ENCODE results near the gene FGF12.

The FGF12 gene

DNA sequence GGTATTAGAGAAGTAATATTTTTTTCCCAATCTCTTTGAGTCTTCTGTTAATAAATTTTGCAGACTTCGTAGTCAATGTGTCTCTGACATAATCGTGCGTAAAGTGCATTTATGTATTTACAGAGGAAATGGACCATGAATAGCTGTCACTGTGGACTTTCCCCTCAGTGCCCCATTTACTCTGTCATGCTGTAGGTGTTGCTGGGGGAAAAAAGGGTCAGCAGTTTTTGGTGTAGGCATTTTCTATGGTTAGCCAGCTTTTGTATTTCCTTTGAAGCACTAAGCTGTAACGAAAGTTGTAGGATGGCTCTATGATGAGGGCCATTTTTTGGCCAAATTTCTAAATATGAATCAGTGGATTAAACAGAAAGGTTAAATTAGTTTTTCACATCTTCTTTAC lies 598.4 kb downstream of the FGF12 start:
- H3K27ac ChIP-seq (ENCODE audit: low read length), result no peak overlapping the region
- no peaks in the 10 kb centered on the region for H3K27me3 ChIP-seq (ENCODE audit: low read depth, low read length)
- no peaks in the 10 kb centered on the region for H3K9me3 ChIP-seq (ENCODE audit: control insufficient read depth in 1 of 2, low read length in 2 of 2)
- H3K36me3 ChIP-seq (ENCODE audit: control insufficient read depth in 1 of 2, insufficient read depth in 2 of 2, low read length in 2 of 2), result no peaks in the 10 kb centered on the region
- H3K4me1 ChIP-seq (ENCODE audit: control insufficient read depth in 1 of 2, insufficient read depth in 2 of 2, low read length in 2 of 2), result no peaks in the 10 kb centered on the region
- H3K4me3 ChIP-seq (ENCODE audit: low read depth in 1 of 2, low read length in 2 of 2), result no peak overlapping the region

DNA sequence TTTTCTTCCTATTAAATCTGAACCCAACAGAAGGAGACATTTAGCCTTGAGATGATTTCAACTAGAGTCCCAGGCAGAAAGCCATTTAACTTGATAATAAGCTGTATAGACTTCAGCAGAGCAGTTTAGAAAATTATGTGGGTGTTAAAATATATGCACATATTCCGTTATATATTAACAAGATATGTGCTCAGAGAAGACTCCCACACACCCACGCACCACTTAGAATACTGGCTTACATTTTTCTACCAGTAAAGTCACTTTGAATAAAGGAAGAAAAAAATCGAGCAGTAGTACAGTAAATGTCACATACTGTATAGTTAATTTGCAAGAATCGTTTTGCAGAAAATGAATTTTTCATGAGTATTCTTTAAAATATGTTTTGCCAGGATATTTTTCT lies 599.3 kb downstream of the FGF12 start:
- no peaks in the 10 kb centered on the region for H3K27me3 ChIP-seq (ENCODE audit: low read depth, low read length)
- no peaks in the 10 kb centered on the region for H3K36me3 ChIP-seq (ENCODE audit: control insufficient read depth in 1 of 2, insufficient read depth in 2 of 2, low read length in 2 of 2)
- no peaks in the 10 kb centered on the region for H3K4me1 ChIP-seq (ENCODE audit: control insufficient read depth in 1 of 2, insufficient read depth in 2 of 2, low read length in 2 of 2)
- H3K27ac ChIP-seq (ENCODE audit: low read length), result no peak overlapping the region
- no peaks in the 10 kb centered on the region for H3K9me3 ChIP-seq (ENCODE audit: control insufficient read depth in 1 of 2, low read length in 2 of 2)
- no peak overlapping the region for H3K4me3 ChIP-seq (ENCODE audit: low read depth in 1 of 2, low read length in 2 of 2)

DNA sequence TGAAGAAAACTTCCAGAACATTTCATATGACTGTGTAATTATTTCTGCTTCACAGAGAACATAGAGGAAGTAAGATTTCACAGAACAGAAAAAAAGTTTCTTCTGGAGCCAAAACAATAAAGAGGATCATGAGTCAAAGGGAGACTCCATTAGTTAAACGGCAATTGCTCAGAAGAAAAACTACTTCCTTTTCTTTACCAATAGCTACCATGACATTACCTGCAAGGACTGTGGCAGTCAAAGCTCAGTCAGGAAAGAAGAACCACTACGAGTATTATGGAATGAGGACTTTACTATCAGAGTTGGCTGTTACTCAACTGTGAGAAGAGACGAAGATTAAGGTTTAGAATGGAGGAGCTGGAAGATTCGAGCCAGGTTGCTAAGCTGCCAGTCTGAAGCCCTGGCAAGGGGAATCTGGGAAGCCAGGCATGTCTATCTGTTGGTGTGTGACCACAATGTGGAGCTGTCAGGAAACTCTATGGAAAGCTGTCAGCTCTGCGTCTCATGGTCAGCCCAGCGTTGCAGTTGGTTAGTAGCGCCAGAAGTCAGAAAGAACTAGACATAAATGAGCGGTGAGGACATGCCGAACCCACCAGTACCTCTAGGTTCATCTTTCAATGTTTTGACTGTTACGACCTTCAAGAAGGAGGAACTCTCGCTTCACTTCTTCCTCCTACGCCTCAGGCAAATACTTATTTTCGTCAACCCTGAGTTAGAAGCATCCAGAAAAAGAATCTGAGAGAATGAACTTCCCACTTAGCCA lies 604.3 kb downstream of the FGF12 start:
- Histone ChIP-seq H3K36me3 (ENCODE audit: control insufficient read depth in 1 of 2, insufficient read depth in 2 of 2, low read length in 2 of 2) (no peaks in the 10 kb centered on the region), H3K4me3 (ENCODE audit: low read depth in 1 of 2, low read length in 2 of 2) (no peak overlapping the region), H3K27me3 (ENCODE audit: low read depth, low read length) (no peaks in the 10 kb centered on the region), H3K27ac (ENCODE audit: low read length) (no peak overlapping the region), H3K9me3 (ENCODE audit: control insufficient read depth in 1 of 2, low read length in 2 of 2) (no peaks in the 10 kb centered on the region), H3K4me1 (ENCODE audit: control insufficient read depth in 1 of 2, insufficient read depth in 2 of 2, low read length in 2 of 2) (no peaks in the 10 kb centered on the region)

DNA sequence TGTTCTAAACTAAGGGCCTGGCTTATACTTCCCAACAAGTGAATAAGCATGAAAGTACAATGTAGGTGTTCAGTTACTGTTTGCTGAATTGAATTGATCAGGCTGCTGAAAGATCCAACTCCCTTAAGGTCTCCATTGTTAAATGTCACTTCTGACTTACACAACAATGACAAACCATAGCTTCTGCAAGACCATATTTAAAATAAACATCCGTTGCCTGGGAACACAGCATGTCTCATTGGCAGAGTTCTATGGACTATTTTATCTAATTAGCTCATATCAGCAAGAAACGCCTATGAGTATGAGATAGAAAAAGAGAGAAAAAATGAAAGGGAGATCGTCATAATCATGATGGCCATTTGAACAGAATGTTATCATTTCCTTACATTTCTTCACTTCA lies 605.4 kb downstream of the FGF12 start:
- no peaks in the 10 kb centered on the region for H3K9me3 ChIP-seq (ENCODE audit: control insufficient read depth in 1 of 2, low read length in 2 of 2)
- H3K4me3 ChIP-seq (ENCODE audit: low read depth in 1 of 2, low read length in 2 of 2), result no peak overlapping the region
- no peak overlapping the region for H3K27ac ChIP-seq (ENCODE audit: low read length)
- no peaks in the 10 kb centered on the region for H3K36me3 ChIP-seq (ENCODE audit: control insufficient read depth in 1 of 2, insufficient read depth in 2 of 2, low read length in 2 of 2)
- H3K4me1 ChIP-seq (ENCODE audit: control insufficient read depth in 1 of 2, insufficient read depth in 2 of 2, low read length in 2 of 2), result no peaks in the 10 kb centered on the region
- no peaks in the 10 kb centered on the region for H3K27me3 ChIP-seq (ENCODE audit: low read depth, low read length)

DNA sequence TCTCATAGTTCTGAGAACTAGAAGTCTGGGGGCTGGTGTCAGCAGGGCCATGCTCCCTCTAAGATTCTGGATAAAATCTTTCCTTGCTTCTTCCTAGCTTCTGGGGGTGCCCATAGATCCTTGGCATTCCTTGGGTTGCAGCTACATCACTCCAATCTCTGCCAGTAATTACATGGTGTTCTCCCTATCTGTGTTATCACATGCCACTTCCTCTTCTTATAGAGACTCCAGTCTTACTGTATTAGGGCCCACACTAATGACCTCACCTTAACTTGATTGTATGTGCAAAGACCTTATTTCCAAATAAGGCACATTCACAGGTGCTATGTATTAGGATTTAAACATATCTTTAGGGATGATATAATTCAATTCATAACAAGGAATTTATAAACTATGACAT lies 618.5 kb downstream of the FGF12 start:
- H3K9me3 ChIP-seq (ENCODE audit: control insufficient read depth in 1 of 2, low read length in 2 of 2), result peaks cover 0 to 5% of the 10 kb centered on the region in 2 donors
- H3K4me1 ChIP-seq (ENCODE audit: control insufficient read depth in 1 of 2, insufficient read depth in 2 of 2, low read length in 2 of 2), result no peaks in the 10 kb centered on the region
- H3K27ac ChIP-seq (ENCODE audit: low read length), result no peak overlapping the region
- H3K4me3 ChIP-seq (ENCODE audit: low read depth in 1 of 2, low read length in 2 of 2), result no peak overlapping the region
- no peaks in the 10 kb centered on the region for H3K27me3 ChIP-seq (ENCODE audit: low read depth, low read length)
- no peaks in the 10 kb centered on the region for H3K36me3 ChIP-seq (ENCODE audit: control insufficient read depth in 1 of 2, insufficient read depth in 2 of 2, low read length in 2 of 2)

DNA sequence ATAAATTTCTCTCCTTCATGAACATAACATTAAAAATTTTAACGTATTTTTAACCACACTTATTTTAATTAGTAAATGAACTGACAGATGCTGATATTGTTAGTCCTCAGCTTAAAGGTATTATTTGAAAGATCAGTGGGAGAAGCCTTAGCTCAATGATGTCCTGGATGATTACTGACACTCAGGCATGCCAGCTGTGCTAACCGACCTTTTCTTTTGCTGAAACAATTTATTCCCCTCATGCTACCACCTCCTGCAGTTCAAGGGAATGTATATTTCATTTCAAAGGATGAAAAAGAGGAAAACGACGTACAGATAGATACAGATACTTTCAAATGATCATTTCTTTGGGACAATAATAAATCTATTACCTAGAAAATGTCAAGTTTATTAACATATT lies 620.8 kb downstream of the FGF12 start:
- Histone ChIP-seq H3K27ac (ENCODE audit: low read length) (no peak overlapping the region), H3K27me3 (ENCODE audit: low read depth, low read length) (no peaks in the 10 kb centered on the region), H3K9me3 (ENCODE audit: control insufficient read depth in 1 of 2, low read length in 2 of 2) (no peaks in the 10 kb centered on the region), H3K36me3 (ENCODE audit: control insufficient read depth in 1 of 2, insufficient read depth in 2 of 2, low read length in 2 of 2) (no peaks in the 10 kb centered on the region), H3K4me1 (ENCODE audit: control insufficient read depth in 1 of 2, insufficient read depth in 2 of 2, low read length in 2 of 2) (no peaks in the 10 kb centered on the region), H3K4me3 (ENCODE audit: low read depth in 1 of 2, low read length in 2 of 2) (no peak overlapping the region)

DNA sequence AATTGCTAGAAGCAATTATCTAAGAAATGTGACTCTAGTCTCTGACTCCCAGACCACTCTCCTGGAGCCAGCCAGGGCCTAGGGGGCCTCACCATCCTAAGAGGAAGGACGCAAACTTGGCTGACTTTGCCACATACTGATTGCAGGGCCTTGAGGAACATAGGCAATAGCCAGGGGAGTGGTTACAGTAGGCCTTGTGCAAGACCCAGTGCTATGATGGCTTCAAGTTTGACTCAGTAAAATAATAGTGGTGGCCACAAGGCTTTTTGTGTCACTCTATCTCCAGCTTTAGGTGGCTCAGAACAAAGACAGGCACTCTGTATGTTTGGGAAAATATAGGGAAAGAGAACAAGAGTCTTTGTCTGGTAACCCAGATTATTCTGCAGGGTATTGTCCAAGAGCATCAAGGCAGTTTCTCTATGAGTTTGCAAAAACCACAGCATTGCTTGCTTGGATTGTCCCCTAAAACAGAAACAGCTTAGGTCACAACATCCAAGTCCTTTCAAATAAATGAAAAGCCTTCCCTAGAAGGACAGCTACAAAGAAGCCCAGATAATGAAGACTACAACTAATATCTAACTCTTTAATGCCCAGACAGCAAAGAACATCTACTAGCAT lies 634.8 kb downstream of the FGF12 start:
- Histone ChIP-seq H3K4me3 (ENCODE audit: low read depth in 1 of 2, low read length in 2 of 2) (no peak overlapping the region), H3K9me3 (ENCODE audit: control insufficient read depth in 1 of 2, low read length in 2 of 2) (no peaks in the 10 kb centered on the region), H3K27me3 (ENCODE audit: low read depth, low read length) (no peaks in the 10 kb centered on the region), H3K4me1 (ENCODE audit: control insufficient read depth in 1 of 2, insufficient read depth in 2 of 2, low read length in 2 of 2) (no peaks in the 10 kb centered on the region), H3K27ac (ENCODE audit: low read length) (no peak overlapping the region), H3K36me3 (ENCODE audit: control insufficient read depth in 1 of 2, insufficient read depth in 2 of 2, low read length in 2 of 2) (no peaks in the 10 kb centered on the region)

DNA sequence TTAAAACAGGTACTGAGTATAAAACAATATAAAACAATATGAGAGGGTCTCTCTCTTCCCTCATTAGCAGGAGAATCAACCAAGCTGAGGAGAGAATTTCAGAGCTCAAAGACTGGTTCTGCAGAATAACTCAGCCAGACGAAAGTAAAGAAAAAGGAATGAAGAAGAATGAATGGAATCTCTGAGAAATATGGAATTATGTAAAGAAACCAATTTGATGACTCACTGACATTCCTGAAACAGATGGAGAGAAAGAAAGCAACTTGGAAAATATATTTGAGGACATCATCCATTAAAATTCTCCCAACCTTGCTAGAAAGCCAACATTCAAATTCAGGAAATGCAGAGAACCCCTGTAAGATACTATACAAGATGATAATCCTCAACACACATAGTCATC lies 635.5 kb downstream of the FGF12 start:
- Histone ChIP-seq H3K4me1 (ENCODE audit: control insufficient read depth in 1 of 2, insufficient read depth in 2 of 2, low read length in 2 of 2) (no peaks in the 10 kb centered on the region), H3K27ac (ENCODE audit: low read length) (no peak overlapping the region), H3K9me3 (ENCODE audit: control insufficient read depth in 1 of 2, low read length in 2 of 2) (no peaks in the 10 kb centered on the region), H3K27me3 (ENCODE audit: low read depth, low read length) (no peaks in the 10 kb centered on the region), H3K36me3 (ENCODE audit: control insufficient read depth in 1 of 2, insufficient read depth in 2 of 2, low read length in 2 of 2) (no peaks in the 10 kb centered on the region), H3K4me3 (ENCODE audit: low read depth in 1 of 2, low read length in 2 of 2) (no peak overlapping the region)

DNA sequence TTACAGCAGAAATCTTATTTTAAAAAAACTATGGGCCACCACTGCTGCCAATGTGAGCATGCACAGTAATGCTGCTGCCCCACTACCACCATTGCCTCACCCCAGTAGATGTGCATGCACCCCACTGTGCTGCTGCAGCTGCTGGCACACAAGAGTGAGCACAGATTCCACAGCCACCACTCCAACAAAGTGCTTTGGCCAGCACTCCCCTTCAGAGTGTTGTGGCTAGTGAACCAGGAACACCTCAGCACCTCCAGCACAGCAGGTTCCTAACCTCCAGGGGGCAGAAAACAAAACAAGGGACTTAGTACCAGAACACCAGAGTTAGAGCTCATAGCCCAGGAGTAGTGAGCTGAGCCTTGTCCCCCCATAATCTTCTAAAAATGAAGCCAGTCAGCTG lies 636.8 kb downstream of the FGF12 start:
- Histone ChIP-seq H3K4me1 (ENCODE audit: control insufficient read depth in 1 of 2, insufficient read depth in 2 of 2, low read length in 2 of 2) (no peaks in the 10 kb centered on the region), H3K27ac (ENCODE audit: low read length) (no peak overlapping the region), H3K4me3 (ENCODE audit: low read depth in 1 of 2, low read length in 2 of 2) (no peak overlapping the region), H3K9me3 (ENCODE audit: control insufficient read depth in 1 of 2, low read length in 2 of 2) (no peaks in the 10 kb centered on the region), H3K36me3 (ENCODE audit: control insufficient read depth in 1 of 2, insufficient read depth in 2 of 2, low read length in 2 of 2) (no peaks in the 10 kb centered on the region), H3K27me3 (ENCODE audit: low read depth, low read length) (no peaks in the 10 kb centered on the region)

Measured in muscle layer of duodenum (tissue), 2 donors.